NCI-H1436 (cell line): ENCODE measurements around the gene OTOP1.
"Not testable (repeated sequence)": the region's sequence is repeated elsewhere in the genome, so short reads cannot be mapped to it uniquely, and the experiment has no call there.

Experiments
- DNase-seq: peaks from one replicate; lab custom pipeline; 2025; lab: John Stamatoyannopoulos, UW

The OTOP1 gene

DNA sequence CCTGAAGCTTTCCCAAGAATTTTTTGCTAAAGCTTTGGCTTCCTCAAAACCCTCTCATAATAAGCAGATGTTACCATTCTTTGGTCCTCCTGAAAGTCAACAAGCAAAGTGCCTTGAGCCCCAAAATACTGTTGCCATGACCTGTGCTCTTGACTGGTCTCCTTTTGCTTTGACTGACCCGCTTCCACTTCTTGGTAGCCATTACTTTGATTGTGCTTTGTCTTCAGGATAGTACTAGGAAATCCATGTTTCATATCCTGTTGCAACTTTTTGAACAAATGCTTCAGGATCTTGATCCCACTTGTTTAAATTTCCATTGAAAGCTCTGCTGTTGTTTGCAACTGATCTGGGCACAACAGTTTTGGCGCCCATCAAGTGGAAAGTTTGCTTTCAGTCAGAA, 6.9 kb upstream of the OTOP1 start:
- no peak for DNase-seq

DNA sequence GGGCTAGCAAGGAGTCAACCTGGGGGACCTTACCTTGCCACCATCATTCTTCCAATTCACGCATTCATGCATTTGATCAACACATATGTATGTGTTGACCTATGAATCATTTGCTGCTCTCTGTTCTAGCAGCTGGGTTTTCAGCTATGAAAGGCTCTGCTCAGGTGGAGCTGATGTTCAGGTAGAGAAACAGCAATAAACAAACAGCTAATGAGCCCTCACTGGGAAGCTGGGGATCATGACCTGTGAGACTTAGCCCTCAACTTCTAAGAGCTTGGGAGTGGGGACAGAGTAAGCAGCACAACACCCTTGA, 1.6 kb upstream of the OTOP1 start:
- DNase-seq = no peak

DNA sequence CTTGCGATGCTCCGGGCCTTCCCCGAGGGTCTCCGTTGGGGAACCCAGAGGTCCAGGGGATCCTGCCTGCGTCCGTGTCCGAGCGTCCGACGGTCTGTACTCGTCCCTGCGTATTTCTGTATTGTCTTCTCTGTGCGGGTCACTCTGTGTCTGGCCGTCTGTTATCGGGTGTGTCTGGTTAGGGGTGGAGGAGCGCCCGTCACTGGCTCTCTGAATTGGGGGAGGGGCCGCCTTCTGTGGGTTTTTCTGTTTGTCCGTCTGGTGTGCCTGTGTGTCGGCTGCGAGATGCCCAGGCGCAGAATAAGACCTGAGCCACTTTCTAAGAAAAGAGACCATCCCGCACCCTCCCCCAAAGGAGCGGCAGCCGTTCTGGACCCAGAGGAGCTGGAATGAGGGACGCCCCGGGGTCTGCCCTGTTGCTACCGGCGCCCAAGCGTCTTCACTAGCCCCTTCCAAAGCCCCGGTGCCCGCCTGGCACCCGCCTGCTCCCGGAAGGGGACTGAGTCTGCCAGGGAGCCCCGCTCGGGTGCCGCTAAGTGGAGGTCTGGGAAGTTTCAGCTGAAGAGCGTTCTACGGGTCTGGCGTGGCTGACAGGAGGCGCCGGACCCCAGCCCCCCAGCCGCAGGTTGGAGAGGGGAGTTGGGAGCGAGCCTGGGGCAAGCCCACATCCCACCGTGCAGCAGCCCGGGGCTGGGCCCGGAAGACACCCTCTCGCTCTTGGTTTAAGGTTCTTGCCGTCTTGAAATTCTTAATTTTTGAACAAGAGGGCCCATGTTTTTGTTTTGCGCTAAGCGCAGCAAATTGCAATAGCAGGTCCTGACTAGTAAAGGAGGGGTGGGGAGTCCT, 1.0 kb upstream of the OTOP1 start:
- no peak for DNase-seq

DNA sequence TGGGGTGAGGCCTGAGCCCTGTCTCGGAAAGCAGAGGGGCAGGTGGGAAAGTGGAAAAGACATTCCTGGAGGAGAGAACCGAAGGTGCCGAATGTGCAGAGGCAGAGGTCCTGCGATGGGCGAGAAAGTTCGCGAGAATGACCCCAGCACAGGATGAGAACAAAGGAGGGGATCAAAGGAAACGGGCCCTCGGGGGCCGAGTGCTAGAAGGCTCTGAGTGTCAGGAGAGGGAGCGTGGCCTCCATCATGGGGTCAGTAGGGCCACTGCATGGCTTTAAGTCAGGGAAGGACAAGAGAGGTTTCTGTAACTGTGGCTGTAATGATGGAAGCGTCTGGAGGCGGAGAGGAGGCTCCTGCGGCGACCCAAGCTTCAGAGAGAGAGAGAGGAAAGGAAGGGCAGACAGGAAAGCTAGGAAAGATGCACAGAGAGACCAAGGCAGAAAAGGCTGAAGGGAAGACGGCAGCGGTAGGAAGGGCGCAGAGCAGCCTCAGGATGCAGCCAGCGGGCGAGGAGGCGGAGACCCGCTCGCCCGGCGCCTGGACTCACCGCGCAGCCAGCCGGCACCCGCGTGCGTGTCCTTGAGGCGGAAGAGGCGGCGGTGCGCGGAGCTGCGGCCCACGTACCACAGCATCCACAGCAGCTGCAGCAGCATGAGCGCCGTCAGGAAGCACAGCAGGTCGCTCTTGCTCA, 669 bp downstream of the OTOP1 start:
- no peak for DNase-seq

DNA sequence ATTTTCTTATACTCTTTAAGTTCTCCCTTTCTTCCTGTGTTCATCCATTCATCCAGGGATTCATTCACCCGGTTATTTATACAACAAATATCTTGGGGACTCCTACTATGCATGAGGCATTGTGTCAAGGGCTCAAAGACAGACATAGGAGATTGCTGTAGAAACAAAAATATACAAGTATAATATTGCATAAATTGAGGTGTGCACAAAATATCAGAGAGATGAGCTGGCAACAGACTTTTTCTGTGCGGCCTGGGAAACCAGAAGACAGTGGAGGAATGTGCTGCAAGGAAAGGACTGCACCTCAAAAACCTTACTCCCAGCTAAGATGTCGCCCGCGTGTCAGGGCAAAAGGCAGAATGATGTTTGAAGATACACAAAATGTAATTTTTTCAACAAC, 9.6 kb downstream of the OTOP1 start:
- DNase-seq = no peak

DNA sequence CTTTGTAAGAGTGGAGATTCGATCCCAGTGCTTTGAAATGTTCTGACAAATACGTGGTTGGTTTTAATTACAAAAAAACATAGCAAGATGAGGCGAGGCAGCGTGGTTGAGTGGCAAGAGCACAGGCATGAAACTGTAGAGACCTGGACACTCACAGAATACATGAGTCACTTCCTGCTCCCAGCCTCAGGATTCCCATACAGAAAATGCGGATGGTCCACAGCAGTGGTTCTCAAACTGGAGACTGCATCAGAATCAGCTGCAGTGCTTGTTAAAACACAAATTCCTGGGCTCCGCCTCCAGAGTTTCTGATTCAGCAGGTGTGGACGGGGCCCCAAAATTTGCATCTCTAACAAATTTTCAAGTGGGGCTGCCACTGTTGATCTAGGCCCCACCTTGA, 10.1 kb downstream of the OTOP1 start:
- DNase-seq = no peak

DNA sequence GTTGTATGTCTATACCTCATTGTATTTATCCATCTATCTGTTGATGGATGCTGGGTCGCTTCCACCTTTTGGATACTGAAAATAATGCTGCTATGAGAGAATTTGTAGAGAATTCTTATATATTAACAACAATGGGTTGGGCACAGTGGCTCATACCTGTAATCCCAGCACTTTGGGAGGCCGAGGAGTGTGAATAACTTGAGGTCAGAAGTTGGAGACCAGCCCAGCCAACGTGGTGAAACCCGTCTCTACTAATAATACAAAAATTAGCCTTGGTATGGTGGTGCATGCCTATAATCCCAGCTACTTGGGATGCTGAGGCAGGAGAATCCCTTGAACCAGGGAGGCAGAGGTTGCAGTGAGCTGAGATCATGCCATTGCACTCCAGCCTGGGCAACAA, 13.1 kb downstream of the OTOP1 start:
- not testable (repeated sequence) for DNase-seq

DNA sequence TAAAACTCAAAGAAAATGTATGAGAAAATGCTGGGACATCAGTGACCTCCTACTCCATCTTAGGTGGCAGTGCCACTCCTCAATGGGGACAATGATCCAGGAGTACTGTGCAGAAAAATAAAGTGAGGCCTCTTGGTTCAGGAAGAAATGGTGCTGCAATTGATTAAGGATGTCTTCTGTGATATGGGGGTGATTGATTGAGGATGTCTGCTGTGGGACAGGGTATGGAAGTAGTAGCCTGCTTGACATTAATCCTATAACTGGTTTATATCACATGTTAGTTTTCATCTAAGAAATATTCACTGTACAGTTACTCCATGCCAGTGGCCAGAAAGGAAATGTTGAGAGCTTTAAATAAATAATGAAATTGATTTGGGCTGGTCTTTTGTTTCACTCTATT, 20.5 kb downstream of the OTOP1 start:
- DNase-seq = no peak

DNA sequence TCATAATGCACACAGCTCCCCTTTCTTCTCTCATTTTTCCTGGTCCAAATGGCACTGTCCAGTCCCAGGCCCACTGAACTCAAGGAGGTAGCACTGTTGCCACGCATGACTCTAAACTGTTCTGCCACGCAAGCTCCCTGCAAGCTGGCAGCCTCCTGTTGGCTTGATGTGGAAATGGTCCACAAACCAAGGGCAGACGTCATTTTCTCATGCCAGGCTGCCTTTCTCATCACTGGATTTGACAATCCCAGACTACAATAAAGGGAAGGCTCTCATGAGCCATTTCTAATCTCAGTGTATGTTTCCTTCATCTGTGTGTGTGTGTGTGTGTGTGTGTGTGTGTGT, 22.4 kb downstream of the OTOP1 start:
- no peak for DNase-seq

DNA sequence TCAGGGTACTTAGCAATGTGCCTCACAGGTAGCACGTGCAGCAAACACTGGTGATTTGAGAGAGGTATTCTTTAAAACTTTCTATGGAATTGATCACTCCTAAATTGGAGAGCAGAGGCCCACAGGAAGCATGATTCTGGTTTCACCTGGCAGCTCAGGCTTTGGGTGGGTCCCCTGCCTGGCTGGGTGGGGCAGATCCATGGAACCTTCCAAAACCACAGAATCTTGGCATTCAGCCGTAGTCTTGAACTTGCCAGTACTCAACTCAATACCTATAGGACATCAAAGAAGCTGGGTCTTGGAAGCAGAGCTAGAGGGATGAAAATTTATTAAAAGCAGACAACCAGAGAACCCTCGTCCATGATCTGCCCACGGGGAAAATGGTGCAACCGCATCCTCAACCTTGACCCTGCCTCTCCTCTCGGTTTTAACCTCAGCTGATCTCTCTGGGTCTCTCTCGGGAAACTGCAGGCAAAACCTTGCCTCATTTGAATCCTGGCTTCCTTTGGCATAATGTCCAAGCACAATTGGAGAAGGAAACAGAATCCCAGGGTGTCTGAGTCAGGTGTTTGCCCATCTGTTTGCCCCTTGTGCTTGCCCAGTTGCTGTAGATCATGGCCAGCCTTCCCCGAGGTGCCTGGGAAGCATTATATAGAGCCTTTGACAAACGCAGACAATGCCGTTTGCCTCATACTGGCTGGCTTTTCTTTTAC, 22.9 kb downstream of the OTOP1 start:
- no peak for DNase-seq

DNA sequence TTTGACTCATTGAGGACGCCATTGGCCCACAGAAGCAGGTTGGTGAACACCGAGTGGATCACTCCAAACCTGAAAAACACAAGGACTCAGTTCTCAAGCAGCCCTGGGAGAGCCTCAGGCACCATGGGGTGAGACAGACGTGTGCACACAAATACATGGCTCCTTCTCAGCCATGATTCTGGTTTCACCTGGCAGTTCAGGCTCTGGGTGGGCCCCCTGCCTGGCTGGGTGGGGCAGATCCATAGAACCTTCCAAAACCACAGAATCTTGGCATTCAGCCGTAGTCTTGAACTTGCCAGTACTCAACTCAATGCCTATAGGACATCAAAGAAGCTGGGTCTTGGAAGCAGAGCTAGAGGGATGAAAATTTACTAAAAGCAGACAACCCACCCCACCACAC, 24.2 kb downstream of the OTOP1 start:
- DNase-seq = no peak

DNA sequence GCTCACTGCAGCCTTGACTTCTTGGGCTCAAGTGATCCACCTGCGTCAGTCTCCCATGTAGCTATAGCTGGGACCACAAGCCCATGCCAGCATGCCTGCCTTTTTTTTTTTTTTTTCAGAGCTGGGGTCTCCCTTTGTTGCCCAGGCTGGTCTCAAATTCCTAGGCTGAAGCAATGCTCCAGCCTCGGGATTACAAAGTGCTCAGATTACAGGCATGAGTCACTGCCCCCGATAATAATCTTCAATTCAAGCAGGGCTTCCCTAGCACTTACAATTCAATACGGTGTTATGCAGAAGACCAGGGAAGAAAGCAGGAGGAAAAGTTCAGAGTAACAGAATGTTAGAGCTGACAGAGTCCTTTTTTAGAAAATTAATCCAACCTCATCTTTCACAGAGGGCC, 26.1 kb downstream of the OTOP1 start:
- no peak for DNase-seq

DNA sequence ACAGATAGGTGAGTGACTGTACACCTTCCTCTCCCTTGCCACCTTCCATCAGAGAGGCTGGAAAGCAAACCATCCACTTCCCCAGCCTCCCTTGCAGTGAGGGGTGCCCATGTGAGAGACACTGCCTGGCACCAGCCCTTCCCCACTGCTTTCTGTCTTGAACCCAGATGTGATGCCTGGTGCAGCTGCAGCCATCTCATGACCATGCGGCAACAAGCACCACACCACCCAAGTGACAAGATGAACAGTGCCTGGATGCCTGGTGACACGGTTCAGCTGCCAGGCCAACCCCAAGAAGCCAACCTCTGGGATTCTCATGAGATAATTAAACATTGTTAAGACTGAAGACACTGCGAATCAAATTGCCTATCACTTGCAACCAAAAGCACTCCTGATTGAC, 31.4 kb downstream of the OTOP1 start:
- DNase-seq = no peak

DNA sequence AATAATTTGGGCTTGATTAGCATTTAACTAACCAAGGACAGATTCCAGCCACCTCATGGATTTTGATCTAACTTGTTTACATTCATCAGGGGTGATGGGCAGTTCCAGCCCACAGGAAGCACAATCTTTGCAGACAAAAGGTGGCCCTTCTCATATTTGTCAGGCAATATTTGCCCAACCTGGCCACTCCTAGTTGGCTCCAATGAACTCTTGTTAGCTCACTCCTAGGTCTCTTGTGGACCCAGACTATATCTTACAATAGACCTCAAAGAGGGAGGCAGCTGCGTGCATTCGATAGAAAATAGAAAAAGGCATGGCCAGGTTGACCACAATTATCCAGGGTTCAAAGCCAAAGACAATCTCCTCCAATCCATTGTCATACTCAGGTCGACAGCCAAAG, 38.2 kb downstream of the OTOP1 start:
- DNase-seq = not testable (repeated sequence)

DNA sequence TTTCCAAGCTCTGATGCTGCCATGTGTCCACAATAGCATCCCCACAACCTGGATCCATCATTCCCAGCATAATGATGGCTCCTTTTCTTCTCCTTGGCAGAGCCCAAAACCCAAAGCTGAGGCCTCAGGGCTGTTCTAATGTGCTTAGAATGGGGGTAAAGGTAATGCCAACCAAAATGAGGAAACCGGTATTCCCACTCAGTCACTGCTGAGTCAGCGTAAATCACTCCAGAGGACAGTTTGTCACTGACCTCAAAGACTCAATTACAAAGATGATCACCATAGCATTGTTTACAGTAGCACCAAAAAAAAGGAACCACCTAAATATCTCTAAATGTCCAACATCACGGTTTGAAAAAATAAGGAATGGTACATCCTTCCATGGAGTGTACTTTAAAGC, 41.2 kb downstream of the OTOP1 start:
- DNase-seq = no peak

DNA sequence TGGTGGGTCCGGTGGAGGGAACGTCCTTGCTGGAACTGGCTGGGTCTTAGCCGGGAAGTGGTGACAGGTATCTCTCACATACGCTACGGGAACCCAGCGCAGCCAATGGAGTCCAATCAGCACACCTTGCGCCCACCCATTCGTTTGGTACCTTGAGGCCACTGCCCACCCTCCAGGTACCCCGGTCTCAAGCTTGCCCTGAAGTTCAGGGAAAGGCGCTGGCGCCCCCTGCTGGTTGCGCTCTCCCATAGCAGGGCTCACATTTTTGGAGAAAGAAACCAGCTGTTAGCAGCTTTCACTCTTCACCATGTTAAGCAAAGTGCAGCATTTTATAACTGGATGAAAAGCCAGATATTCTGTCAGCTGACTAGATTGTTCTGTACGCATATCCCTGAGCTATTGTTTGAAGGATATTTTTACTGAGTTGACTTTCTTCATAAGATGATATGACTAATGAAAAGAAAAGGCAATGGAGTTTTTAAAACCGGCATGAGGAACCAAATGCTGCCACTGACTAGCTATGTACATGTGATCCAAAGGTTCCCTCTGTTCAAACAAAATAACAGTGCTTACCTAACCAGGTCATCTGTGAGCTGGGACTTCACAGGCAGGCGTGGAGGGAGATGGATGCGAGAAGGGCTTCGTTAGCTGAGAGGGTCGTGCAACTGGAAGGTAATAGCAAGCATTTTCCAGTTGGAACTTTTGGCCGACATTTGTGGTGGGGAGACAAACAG, 43.7 kb downstream of the OTOP1 start:
- DNase-seq = no peak

DNA sequence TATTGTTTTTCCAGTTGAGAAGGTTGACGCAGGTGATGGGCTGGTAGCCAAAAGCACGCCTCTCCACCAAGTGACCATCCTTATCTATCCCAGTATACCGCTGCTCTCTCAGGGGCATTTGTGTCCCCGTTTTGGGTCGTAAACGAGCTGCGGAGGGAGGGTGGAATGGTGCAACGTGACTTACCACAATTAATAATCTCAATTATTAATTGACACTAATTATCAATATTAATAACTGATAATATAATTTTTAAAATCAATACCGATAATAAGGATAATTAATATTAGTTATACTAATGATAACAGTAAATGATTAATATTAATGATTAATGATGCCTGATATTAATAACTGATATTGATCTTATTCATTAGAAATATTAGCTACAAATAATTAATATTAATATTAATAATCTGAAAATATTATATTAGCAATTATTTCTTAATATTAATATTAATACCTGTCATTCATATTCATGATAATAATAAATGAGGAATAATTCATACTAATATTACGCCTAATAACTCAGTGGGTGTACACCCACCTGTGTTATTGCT, 56.1 kb downstream of the OTOP1 start:
- no peak for DNase-seq

DNA sequence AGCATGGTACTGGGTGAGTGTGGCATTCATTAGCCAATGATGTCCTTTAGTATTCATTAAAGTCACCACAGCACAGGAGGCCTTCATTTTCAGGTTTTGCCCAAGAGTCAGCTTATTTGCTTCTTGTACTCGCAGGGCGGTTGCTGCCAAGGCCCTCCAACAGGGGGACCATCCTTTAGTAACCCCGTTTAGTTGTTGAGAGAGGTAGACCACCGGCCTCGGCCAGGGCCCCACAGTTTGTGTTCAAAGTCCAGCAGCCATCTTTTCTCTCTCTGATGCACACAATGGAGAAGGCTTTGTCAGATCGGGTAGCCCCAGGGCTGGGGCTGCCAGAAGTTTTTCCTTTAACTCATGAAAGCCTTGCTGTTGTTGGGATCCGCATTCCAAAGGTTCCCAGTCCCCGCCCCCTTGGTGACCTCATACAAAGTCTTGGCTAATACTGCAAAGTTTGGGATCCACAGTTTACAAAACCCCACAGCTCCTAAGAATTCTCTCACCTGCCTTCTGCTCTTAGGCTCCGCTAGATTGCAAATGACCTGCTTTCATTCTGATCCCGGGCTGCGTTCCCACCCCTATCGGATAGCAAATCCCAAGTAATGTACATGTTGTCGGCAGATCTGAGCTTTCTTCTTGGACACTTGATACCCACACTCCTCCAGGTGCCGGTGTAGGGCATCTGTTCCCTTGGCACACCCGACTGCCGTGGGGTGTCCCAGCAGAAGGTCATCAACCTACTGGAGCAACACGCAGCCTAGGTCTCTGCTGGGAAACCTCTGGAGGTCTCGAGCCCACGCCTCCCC, 58.5 kb downstream of the OTOP1 start:
- not testable (repeated sequence) for DNase-seq

DNA sequence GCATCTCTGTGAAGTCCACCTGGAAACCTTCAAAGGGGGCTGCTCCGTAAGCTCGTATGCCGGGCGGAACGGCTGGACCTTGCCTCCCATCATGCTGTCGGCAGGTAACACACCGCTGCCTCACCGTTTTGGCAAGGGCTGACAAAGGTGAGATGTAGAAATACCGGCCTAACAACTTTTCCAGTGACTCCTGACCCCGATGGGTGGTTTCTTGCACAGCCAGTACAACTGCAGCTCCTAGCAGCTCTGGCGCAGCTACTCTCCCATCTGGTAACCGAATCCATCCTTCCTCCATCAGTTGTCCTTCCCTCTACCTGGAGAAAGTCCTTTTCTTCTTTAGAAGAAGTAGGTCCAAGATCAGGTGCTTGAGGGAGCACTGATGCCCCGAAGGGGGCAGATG, 59.7 kb downstream of the OTOP1 start:
- not testable (repeated sequence) for DNase-seq

DNA sequence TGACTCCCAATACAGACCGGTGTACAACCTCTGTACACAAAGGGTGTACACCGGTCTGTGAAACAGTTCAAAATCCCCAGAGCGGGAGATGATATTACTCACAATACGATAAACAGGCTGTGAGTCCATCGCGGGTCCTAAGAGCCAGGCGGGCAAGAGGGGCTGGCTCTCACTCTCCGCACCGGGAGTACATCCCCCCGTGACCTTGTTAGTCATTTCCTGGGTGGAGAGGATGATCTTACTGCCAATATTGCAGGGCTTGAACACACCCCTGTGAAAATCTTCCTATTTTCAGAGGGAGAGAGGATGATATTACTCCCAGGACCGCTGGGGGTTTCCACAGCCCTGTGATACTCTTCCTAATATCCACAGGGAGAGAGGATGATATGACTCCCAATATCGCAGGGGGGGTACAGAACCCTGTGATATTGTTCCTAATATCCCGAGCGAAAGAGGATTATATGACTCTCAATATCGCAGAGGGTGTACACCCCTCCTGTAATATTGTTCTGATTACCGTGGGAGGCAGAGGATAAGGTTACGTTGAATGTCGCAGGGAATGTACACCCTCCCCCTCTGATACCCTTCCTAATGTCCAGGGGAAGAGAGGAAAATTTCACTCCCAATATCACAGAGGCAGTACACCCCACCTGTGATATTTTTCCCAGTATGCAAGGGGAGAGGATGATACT, 60.9 kb downstream of the OTOP1 start:
- not testable (repeated sequence) for DNase-seq
